GM19467 (cell line): ENCODE measurements around the gene CFAP74.
"Not testable (repeated sequence)": the region's sequence is repeated elsewhere in the genome, so short reads cannot be mapped to it uniquely, and the experiment has no call there.

ENCODE experiments used
- ATAC-seq: cut with Tn5 transposase; IDR thresholded peaks from one replicate; pipeline ENCODE4 v1.9.1; 2021; ENCODE audit warnings: mild to moderate bottlenecking, moderate library complexity; ENCODE audit not compliant: unreplicated experiment

Gene CFAP74

GRCh38 chr1:1937061-1937460, 66.5 kb downstream of the CFAP74 start:
- no peak for ATAC-seq

GRCh38 chr1:1934848-1935247, 68.7 kb downstream of the CFAP74 start:
- not testable (repeated sequence) for ATAC-seq

- no peak for ATAC-seq
These were observed 73.7 kb downstream of the CFAP74 start for GRCh38 chr1:1929639-1930545.

- ATAC-seq: no peak
These were observed 74.4 kb downstream of the CFAP74 start for GRCh38 chr1:1929102-1929638.

GRCh38 chr1:1928231-1929101, 75.1 kb downstream of the CFAP74 start:
- no peak for ATAC-seq

- ATAC-seq: no peak
These were observed 75.8 kb downstream of the CFAP74 start for GRCh38 chr1:1927751-1928150.

- ATAC-seq: no peak
These were observed 76.5 kb downstream of the CFAP74 start for GRCh38 chr1:1926886-1927660.

- no peak for ATAC-seq
These were observed 77.2 kb downstream of the CFAP74 start for GRCh38 chr1:1926346-1926811.

GRCh38 chr1:1925437-1926345, 77.9 kb downstream of the CFAP74 start:
- ATAC-seq: no peak

- no peak for ATAC-seq
These were observed 78.7 kb downstream of the CFAP74 start for GRCh38 chr1:1924849-1925248.

- ATAC-seq: no peak
These were observed 79.2 kb downstream of the CFAP74 start for GRCh38 chr1:1924386-1924785.

- no peak for ATAC-seq
These were observed 80.4 kb downstream of the CFAP74 start for GRCh38 chr1:1922956-1923833.

- no peak for ATAC-seq
These were observed 81.0 kb downstream of the CFAP74 start for GRCh38 chr1:1922702-1922955.

- ATAC-seq: no peak
These were observed 81.5 kb downstream of the CFAP74 start for GRCh38 chr1:1921901-1922701.

- no peak for ATAC-seq
These were observed 82.1 kb downstream of the CFAP74 start for GRCh38 chr1:1921459-1921862.

GRCh38 chr1:1920608-1921458, 82.8 kb downstream of the CFAP74 start:
- ATAC-seq: no peak

- no peak for ATAC-seq
These were observed 83.5 kb downstream of the CFAP74 start for GRCh38 chr1:1920057-1920607.
